ENCODE measurements around the gene KRT6A. TPM values are rescaled to one million over a fixed set of nuclear protein-coding genes. Genes with fewer than 3 reads are reported as not detected.

The KRT6A gene
- total RNA-seq, result not detected in 2 replicates

GRCh38 chr12:52493172-52493571, at the start of gene KRT6A:
Gene KRT6A, minus strand, starts transcription at chr12:52493257. Its CDS starts 69 bp downstream, at chr12:52493188.

GRCh38 chr12:52519826-52520662, 27.0 kb upstream of the KRT6A start, which contains the start of gene KRT5:
Gene KRT5, minus strand, starts transcription at chr12:52520394. Its CDS starts 98 bp downstream, at chr12:52520296.

DNA sequence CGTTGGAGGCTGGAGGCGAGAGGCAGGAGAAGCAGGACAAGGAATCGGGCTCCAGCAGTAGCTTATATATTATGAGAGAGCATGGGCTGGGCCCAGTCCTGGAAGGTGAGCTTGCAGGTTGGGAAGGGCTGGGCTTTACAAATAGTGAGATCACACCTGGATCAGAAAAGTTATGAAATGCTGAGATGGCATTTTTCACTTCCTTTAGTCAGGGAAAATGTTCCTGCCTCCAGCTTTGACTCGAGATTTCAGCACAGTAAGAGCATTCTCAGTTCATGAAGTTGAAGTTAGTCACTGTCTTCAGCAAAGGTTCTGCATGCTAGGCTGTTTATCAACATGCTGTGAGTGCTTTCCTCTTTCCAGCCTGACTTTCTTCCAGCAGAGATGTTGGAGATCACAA, 19.3 kb downstream of the KRT6A start, which contains the start of gene KRT6C:
Gene KRT6C, minus strand, starts transcription at position 38 of the 400 bp plus-strand sequence. CDS start 68 bp downstream, outside the sequence.

DNA sequence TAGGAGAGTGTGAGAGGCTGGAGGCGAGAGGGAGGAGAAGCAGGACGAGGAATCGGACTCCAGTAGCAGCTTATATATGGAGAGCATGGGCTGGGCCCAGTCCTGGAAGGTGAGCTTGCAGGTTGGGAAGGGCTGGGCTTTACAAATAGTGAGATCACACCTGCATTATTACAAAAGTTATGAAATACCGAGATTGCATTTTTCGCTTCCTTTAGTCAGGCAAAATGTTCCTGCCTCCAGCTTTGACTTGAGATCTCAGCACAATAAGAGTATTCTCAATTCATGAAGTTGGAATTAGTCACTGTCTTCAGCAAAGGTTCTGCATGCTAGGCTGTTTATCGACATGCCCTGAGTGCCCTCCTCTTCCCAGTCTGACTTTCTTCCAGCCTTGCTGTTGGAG, 41.0 kb downstream of the KRT6A start, which contains the start of gene KRT6B:
Gene KRT6B, minus strand, starts transcription at position 46 of the 400 bp plus-strand sequence. CDS start 68 bp downstream, outside the sequence.

Other genes with a start within 250 kb of the KRT6A start
- under 0.01 TPM in 1 of 2 replicates, not detected in the other for gene KRT86, start 218.6 kb downstream of the KRT6A start, total RNA-seq
- gene KRT81, start 201.7 kb downstream of the KRT6A start, total RNA-seq, result under 0.01 TPM in 1 of 2 replicates, not detected in the other
- gene KRT83, start 171.9 kb downstream of the KRT6A start, total RNA-seq, result not detected in 2 replicates
- not detected in 2 replicates for gene KRT85, start 125.8 kb downstream of the KRT6A start, total RNA-seq
- not detected in 2 replicates for gene KRT84, start 107.6 kb downstream of the KRT6A start, total RNA-seq
- gene KRT82, start 86.9 kb downstream of the KRT6A start, total RNA-seq, result not detected in 2 replicates
- gene KRT75, start 58.9 kb downstream of the KRT6A start, total RNA-seq, result not detected in 2 replicates
- under 0.01 TPM in 1 of 2 replicates, not detected in the other for gene KRT6B, start 41.1 kb downstream of the KRT6A start, total RNA-seq
- not detected in 2 replicates for gene KRT6C, start 19.5 kb downstream of the KRT6A start, total RNA-seq
- gene KRT5, start 27.1 kb upstream of the KRT6A start, total RNA-seq, result 0.22 TPM in 1 of 2 replicates, not detected in the other
- not detected in 2 replicates for gene KRT71, start 59.9 kb upstream of the KRT6A start, total RNA-seq
- gene KRT74, start 80.6 kb upstream of the KRT6A start, total RNA-seq, result not detected in 2 replicates
- gene KRT72, start 108.2 kb upstream of the KRT6A start, total RNA-seq, result not detected in 2 replicates
- gene KRT73, start 125.3 kb upstream of the KRT6A start, total RNA-seq, result not detected in 2 replicates
- gene KRT2, start 159.0 kb upstream of the KRT6A start, total RNA-seq, result not detected in 2 replicates
- gene KRT1, start 187.2 kb upstream of the KRT6A start, total RNA-seq, result not detected in 2 replicates
- gene KRT77, start 210.3 kb upstream of the KRT6A start, total RNA-seq, result not detected in 2 replicates